Endodermal cell (in vitro differentiated cells): ENCODE results near the gene LRIG1. TPM values are rescaled to one million over a fixed set of nuclear protein-coding genes. Genes with fewer than 3 reads are reported as not detected.
"Not testable (repeated sequence)": the region's sequence is repeated elsewhere in the genome, so short reads cannot be mapped to it uniquely, and the experiment has no call there.

ENCODE experiments used
- DNase-seq: peaks from one replicate; pipeline ENCODE4 v3.0.0-alpha.2; 2017
- H3K27ac ChIP-seq: 2 replicates; pipeline ENCODE4 v1.5.1; 2013; ENCODE audit warnings: mild to moderate bottlenecking, low read depth, low read length, moderate library complexity
- H3K27me3 ChIP-seq: 2 replicates; pipeline ENCODE4 v1.6.1; 2013; ENCODE audit warnings: mild to moderate bottlenecking, low read length, moderate library complexity; ENCODE audit not compliant: insufficient read depth, control insufficient read depth, poor library complexity, severe bottlenecking
- H3K36me3 ChIP-seq: 2 replicates; pipeline ENCODE4 v1.7.0; 2013; ENCODE audit warnings: mild to moderate bottlenecking, low read length, moderate library complexity; ENCODE audit not compliant: control insufficient read depth, insufficient read depth
- H3K4me1 ChIP-seq: one replicate; pipeline ENCODE4 v1.7.0; 2013; ENCODE audit warnings: low read length; ENCODE audit not compliant: control insufficient read depth, insufficient read depth
- H3K4me3 ChIP-seq: 2 replicates; pipeline ENCODE4 v1.5.1; 2013; ENCODE audit warnings: mild to moderate bottlenecking, low read length, moderate library complexity
- H3K9ac ChIP-seq: 2 replicates; pipeline ENCODE4 v1.6.1; 2013; ENCODE audit warnings: mild to moderate bottlenecking, low read length, moderate library complexity; ENCODE audit not compliant: poor library complexity, severe bottlenecking; ENCODE audit errors: extremely low read depth
- H3K9me3 ChIP-seq: 2 replicates; pipeline ENCODE4 v1.6.1; 2013; ENCODE audit warnings: mild to moderate bottlenecking, low read length, moderate library complexity; ENCODE audit not compliant: control insufficient read depth
- H3K27ac Mint-ChIP-seq: 2 replicates; pipeline ENCODE4 v1.8.0; 2020; ENCODE audit warnings: mixed read lengths
- H3K27me3 Mint-ChIP-seq: 2 replicates; pipeline ENCODE4 v1.8.0; 2021; ENCODE audit warnings: mild to moderate bottlenecking, mixed read lengths; ENCODE audit not compliant: insufficient read depth
- H3K36me3 Mint-ChIP-seq: 2 replicates; pipeline ENCODE4 v1.8.0; 2020; ENCODE audit warnings: low read depth, mixed read lengths
- H3K4me1 Mint-ChIP-seq: 2 replicates; pipeline ENCODE4 v1.8.0; 2020; ENCODE audit warnings: mixed read lengths
- H3K4me3 Mint-ChIP-seq: 2 replicates; pipeline ENCODE4 v1.8.0; 2020; ENCODE audit warnings: mild to moderate bottlenecking, moderate library complexity, mixed read lengths
- H3K9me3 Mint-ChIP-seq: 2 replicates; pipeline ENCODE4 v1.8.0; 2020; ENCODE audit warnings: mild to moderate bottlenecking, mixed read lengths
- CTCF ChIP-seq: fragments of 200-600 bp; sonication (generic); conservative IDR thresholded peaks from 2 replicates; pipeline ENCODE4 v1.5.0; 2021; ENCODE audit warnings: antibody characterized with exemption, mild to moderate bottlenecking
- WGBS, 2 experiments: methylation state at CpG; one replicate each; pipeline versions ENCODE4 v1.1.5 to v1.1.7; 2013; ENCODE audit warnings: missing lambda C conversion rate in 2 of 2, mixed read lengths in 1 of 2; ENCODE audit not compliant: insufficient coverage in 1 of 2, insufficient read length in 1 of 2; 5-methylcytosine and 5-hydroxymethylcytosine counted together
- total RNA-seq, 2 donors: library from RNA; stranded (reverse); fragmentation: NEBNext Ultra II Directional in 1 of 2; extraction: Animal tissue kit (Norgen Biotek cat#: 25700) in 1 of 2; gene quantifications; 2 replicates in 1 of 2; 3 replicates in 1 of 2; pipeline ENCODE4 v1.2.1, GENCODE V29; 2021

LRIG1 gene
- total RNA-seq, 2 donors from 2014 or later: 37.5 to 42.3 TPM

- Histone ChIP-seq H3K36me3 (peaks cover 38% of the 10 kb centered on the region), H3K27me3 (no peaks in the 10 kb centered on the region), H3K9ac (no peak overlapping the region), H3K9me3 (peaks cover 45% of the 10 kb centered on the region), H3K27ac (no peak overlapping the region), H3K4me3 (no peak overlapping the region), H3K4me1 (no peaks in the 10 kb centered on the region)
- Mint-ChIP-seq H3K27ac (no peak overlapping the region), H3K27me3 (no peaks in the 10 kb centered on the region), H3K36me3 (peaks cover 40% of the 10 kb centered on the region), H3K9me3 (peaks cover 43% of the 10 kb centered on the region), H3K4me1 (peaks cover 36% of the 10 kb centered on the region), H3K4me3 (no peak overlapping the region)
- WGBS, 2 experiments: 96 to 98% methylated on average over 5 of the region's 5 CpGs
- TF ChIP-seq CTCF: no peak
- no peak for DNase-seq
Measured at GRCh38 chr3:66425032-66425431, 75.8 kb downstream of the LRIG1 start.

- Histone ChIP-seq H3K36me3 (peaks cover 51% of the 10 kb centered on the region), H3K4me3 (no peak overlapping the region), H3K27ac (no peak overlapping the region), H3K9me3 (peaks cover 58% of the 10 kb centered on the region), H3K4me1 (no peaks in the 10 kb centered on the region), H3K9ac (no peak overlapping the region), H3K27me3 (no peaks in the 10 kb centered on the region)
- 70 to 84% methylated on average over 2 to 3 of the region's 3 CpGs for WGBS, 2 experiments
- TF ChIP-seq CTCF: no peak
- Mint-ChIP-seq H3K27me3 (no peaks in the 10 kb centered on the region), H3K36me3 (peaks cover 52% of the 10 kb centered on the region), H3K4me3 (no peak overlapping the region), H3K9me3 (peaks cover 52% of the 10 kb centered on the region), H3K4me1 (peaks cover 24% of the 10 kb centered on the region), H3K27ac (no peak overlapping the region)
- no peak for DNase-seq
Measured at GRCh38 chr3:66423791-66424190, 77.0 kb downstream of the LRIG1 start.

GRCh38 chr3:66421893-66422292 is 78.9 kb downstream of the LRIG1 start:
- H3K27ac Mint-ChIP-seq, H3K4me3 Mint-ChIP-seq, H3K4me1 ChIP-seq, DNase-seq, H3K27ac ChIP-seq, H3K9ac ChIP-seq, H3K27me3 ChIP-seq, H3K27me3 Mint-ChIP-seq: not testable (repeated sequence)
- H3K9me3 Mint-ChIP-seq: peaks cover 52% of the 10 kb centered on the region
- peaks cover 28% of the 10 kb centered on the region for H3K4me1 Mint-ChIP-seq
- Histone ChIP-seq H3K36me3 (peaks cover 52% of the 10 kb centered on the region), H3K4me3 (peak overlapping the region; percentile 20), H3K9me3 (peaks cover 63% of the 10 kb centered on the region)
- peaks cover 61% of the 10 kb centered on the region for H3K36me3 Mint-ChIP-seq
- 93 to 94% methylated on average over 2 to 3 of the region's 3 CpGs for WGBS, 2 experiments

GRCh38 chr3:66421144-66421543 is 79.7 kb downstream of the LRIG1 start:
- not testable (repeated sequence) for H3K27ac Mint-ChIP-seq, H3K27ac ChIP-seq, H3K9ac ChIP-seq, H3K4me3 Mint-ChIP-seq, H3K27me3 ChIP-seq, H3K27me3 Mint-ChIP-seq, DNase-seq
- H3K9me3 Mint-ChIP-seq: peaks cover 52% of the 10 kb centered on the region
- H3K36me3 ChIP-seq: peaks cover 54% of the 10 kb centered on the region
- peaks cover 15% of the 10 kb centered on the region for H3K4me1 ChIP-seq
- 97 to 100% methylated on average over 1 to 3 of the region's 3 CpGs for WGBS, 2 experiments
- H3K4me3 ChIP-seq: peak overlapping the region; percentile 50
- peaks cover 63% of the 10 kb centered on the region for H3K9me3 ChIP-seq
- peaks cover 31% of the 10 kb centered on the region for H3K4me1 Mint-ChIP-seq
- H3K36me3 Mint-ChIP-seq: peaks cover 61% of the 10 kb centered on the region
